AG10803 (cell line): ENCODE measurements around the gene PKP3.

Experiments used
- DNase-seq: peaks from one replicate; pipeline ENCODE4 v3.0.0; 2010; ENCODE audit warnings: low read depth
- H3K4me3 ChIP-seq: 2 replicates; pipeline ENCODE4 v1.5.1; 2011; ENCODE audit warnings: mild to moderate bottlenecking, low read length, control low read depth
- CTCF ChIP-seq: conservative IDR thresholded peaks from 2 replicates; pipeline ENCODE4 v1.5.1; 2011; ENCODE audit warnings: mild to moderate bottlenecking, low read length, control low read depth, inconsistent platforms

Gene PKP3

GRCh38 chr11:371716-372590 is 22.1 kb upstream of the PKP3 start:
- no peak overlapping the region for H3K4me3 ChIP-seq
- TF ChIP-seq CTCF = no peak
- no peak for DNase-seq

DNA sequence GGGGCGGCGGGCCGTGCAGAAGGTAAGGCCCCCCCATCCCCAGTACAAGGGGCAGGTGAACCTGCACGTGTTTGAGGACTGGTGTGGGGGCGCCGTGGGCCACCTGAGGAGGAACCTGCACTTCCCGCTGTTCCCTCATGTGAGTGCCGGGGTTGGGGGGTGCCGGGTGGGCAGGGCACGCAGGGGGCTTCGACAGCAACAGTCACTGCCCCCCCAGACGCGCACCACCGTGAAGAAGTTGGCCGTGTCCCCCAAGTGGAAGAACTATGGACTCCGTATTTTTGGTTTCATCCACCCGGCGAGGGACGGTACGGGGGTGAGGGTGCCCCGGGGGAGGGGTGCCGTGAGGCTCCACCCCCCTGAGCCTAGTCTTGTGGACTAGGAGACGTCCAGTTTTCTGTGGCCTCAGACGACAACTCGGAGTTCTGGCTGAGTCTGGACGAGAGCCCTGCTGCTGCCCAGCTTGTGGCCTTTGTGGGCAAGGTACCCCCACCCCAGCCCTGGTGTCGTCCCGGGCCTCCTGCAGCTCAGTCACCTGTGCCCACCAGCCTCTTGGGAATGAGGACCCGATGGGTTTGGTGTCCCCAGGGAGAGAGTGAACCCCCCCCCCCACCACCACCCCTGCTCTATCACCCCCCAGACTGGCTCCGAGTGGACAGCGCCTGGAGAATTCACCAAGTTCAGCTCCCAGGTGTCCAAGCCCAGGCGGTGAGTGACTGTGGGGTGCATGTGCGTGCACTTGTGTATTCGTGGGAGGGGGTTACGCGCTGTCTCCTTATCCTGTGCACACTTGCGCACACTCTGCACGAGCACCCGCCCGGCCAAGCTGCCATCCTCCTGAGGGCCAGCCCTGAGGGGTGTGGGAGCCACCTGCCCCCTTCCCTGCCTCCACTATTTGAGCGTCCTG is 20.9 kb upstream of the PKP3 start:
- TF ChIP-seq CTCF = no peak
- no peak overlapping the region for H3K4me3 ChIP-seq
- no peak for DNase-seq

GRCh38 chr11:373716-374551 is 20.1 kb upstream of the PKP3 start:
- TF ChIP-seq CTCF = no peak
- no peak overlapping the region for H3K4me3 ChIP-seq
- DNase-seq = no peak

GRCh38 chr11:375065-376025 is 18.7 kb upstream of the PKP3 start:
- TF ChIP-seq CTCF = no peak
- H3K4me3 ChIP-seq = no peak overlapping the region
- no peak for DNase-seq

DNA sequence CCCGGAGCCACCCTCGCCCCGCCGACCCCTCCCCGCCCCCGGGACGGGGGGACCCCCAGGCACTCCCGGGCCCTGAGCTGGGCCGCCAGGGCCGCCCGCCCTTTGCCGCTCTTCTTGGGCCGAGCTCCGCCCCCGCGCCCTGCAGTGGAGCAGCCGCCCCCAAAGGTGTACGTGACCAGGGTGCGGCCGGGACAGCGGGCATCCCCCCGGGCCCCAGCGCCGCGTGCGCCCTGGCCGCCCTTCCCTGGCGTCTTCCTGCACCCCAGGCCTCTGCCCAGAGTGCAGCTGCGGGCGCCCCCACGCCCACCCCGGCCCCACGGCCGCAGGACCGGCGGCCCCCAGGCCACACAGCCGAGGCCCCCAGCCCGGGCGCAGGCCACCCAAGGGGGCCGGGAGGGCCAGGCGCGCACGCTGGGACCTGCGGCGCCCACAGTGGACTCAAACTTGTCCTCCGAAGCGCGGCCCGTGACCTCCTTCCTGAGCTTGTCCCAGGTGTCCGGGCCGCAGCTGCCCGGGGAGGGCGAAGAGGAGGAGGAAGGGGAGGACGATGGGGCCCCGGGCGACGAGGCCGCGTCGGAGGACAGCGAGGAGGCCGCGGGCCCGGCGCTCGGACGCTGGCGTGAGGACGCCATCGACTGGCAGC is 17.4 kb upstream of the PKP3 start:
- DNase-seq = no peak
- no peak overlapping the region for H3K4me3 ChIP-seq
- TF ChIP-seq CTCF = no peak
